SK-N-SH (cell line): ENCODE results near the gene PCBP3. TPM values are rescaled to one million over a fixed set of nuclear protein-coding genes. Genes with fewer than 3 reads are reported as not detected.

Experiments
- CTCF ChIA-PET: fragments of 300-600, 350-600 bp; formaldehyde crosslinking; extraction: SDS; loops from one replicate; lab custom pipeline; 2021; lab: Yijun Ruan, JAX
- POLR2A ChIA-PET: fragments of 350-600 bp; sonication (Branson Sonifier 250); formaldehyde crosslinking; extraction: SDS; loops from one replicate; lab custom pipeline; 2020; ENCODE audit warnings: antibody characterized with exemption, inconsistent platforms; lab: Yijun Ruan, JAX
- DNase-seq: peaks from one replicate; pipeline ENCODE4 v3.0.0; 2012
- H2AFZ ChIP-seq: fragments of 200-600 bp; sonication (generic); 2 replicates; pipeline ENCODE4 v1.8.1; 2016; ENCODE audit warnings: antibody characterized with exemption, mild to moderate bottlenecking, low read depth
- H3F3A ChIP-seq: fragments of 200-600 bp; sonication (generic); replicated peaks from 2 replicates; pipeline ENCODE3; 2016; ENCODE audit warnings: antibody characterized with exemption, mild to moderate bottlenecking; ENCODE audit not compliant: insufficient read depth
- H3K27ac ChIP-seq, 2 experiments: fragments of 200-500 bp in 1 of 2; fragments of 200-600 bp in 1 of 2; sonication (Bioruptor generic) in 1 of 2; sonication (generic), shearing (Covaris generic) in 1 of 2; 2 replicates each; pipeline versions ENCODE4 v1.5.1 to v1.6.1; 2014 to 2016; ENCODE audit warnings: low read depth in 2 of 2, inconsistent platforms in 1 of 2, low read length in 1 of 2, mild to moderate bottlenecking in 1 of 2, mixed read lengths in 1 of 2
- H3K27me3 ChIP-seq: fragments of 200-600 bp; sonication (generic), shearing (Covaris generic); 2 replicates; pipeline ENCODE4 v1.6.1; 2016; ENCODE audit warnings: mixed run types; ENCODE audit not compliant: insufficient read depth
- H3K36me3 ChIP-seq, 2 experiments: fragments of 200-500 bp in 1 of 2; fragments of 200-600 bp in 1 of 2; sonication (Bioruptor generic) in 1 of 2; sonication (generic) in 1 of 2; replicated peaks in 1 of 2; 2 replicates each; pipeline versions ENCODE3 to v1.5.1; 2014 to 2016; ENCODE audit warnings: low read length in 1 of 2, mild to moderate bottlenecking in 1 of 2; ENCODE audit not compliant: insufficient read depth in 2 of 2, control insufficient read depth in 1 of 2
- H3K4me1 ChIP-seq, 2 experiments: fragments of 200-500 bp in 1 of 2; fragments of 200-600 bp in 1 of 2; sonication (Bioruptor generic) in 1 of 2; sonication (generic), shearing (Covaris generic) in 1 of 2; 2 replicates each; pipeline versions ENCODE4 v1.5.1 to v1.6.1; 2014 to 2016; ENCODE audit warnings: low read depth in 1 of 2, low read length in 1 of 2, mixed run types in 1 of 2; ENCODE audit not compliant: insufficient read depth in 2 of 2, control insufficient read depth in 1 of 2
- H3K4me2 ChIP-seq: fragments of 200-600 bp; sonication (generic), shearing (Covaris generic); 2 replicates; pipeline ENCODE4 v1.6.1; 2017; ENCODE audit warnings: mixed run types
- H3K4me3 ChIP-seq, 2 experiments: fragments of 200-500 bp in 1 of 2; fragments of 200-600 bp in 1 of 2; sonication (Bioruptor generic) in 1 of 2; sonication (generic), shearing (Covaris generic) in 1 of 2; 2 replicates each; pipeline versions ENCODE4 v1.5.1 to v1.8.1; 2014 to 2016; ENCODE audit warnings: low read depth in 2 of 2, inconsistent platforms in 1 of 2, low read length in 1 of 2, mild to moderate bottlenecking in 1 of 2, mixed read lengths in 1 of 2, moderate library complexity in 1 of 2
- H3K79me2 ChIP-seq: fragments of 200-600 bp; sonication (generic); 2 replicates; pipeline ENCODE4 v1.8.1; 2017; ENCODE audit warnings: mild to moderate bottlenecking; ENCODE audit not compliant: insufficient read depth
- H3K9ac ChIP-seq: fragments of 200-600 bp; sonication (generic); 2 replicates; pipeline ENCODE4 v1.6.1; 2017; ENCODE audit warnings: mixed run types
- H3K9me2 ChIP-seq: fragments of 200-600 bp; sonication (generic); 2 replicates; pipeline ENCODE4 v1.6.1; 2017; ENCODE audit warnings: mixed run types
- H3K9me3 ChIP-seq: fragments of 200-600 bp; sonication (generic); 2 replicates; pipeline ENCODE4 v1.6.1; 2017; ENCODE audit warnings: mixed run types, mild to moderate bottlenecking, moderate library complexity
- H4K20me1 ChIP-seq: fragments of 200-600 bp; sonication (generic); 2 replicates; pipeline ENCODE4 v1.6.1; 2017; ENCODE audit warnings: mild to moderate bottlenecking, mixed run types; ENCODE audit not compliant: insufficient read depth
- ELF1 ChIP-seq: IDR thresholded peaks from 2 replicates; pipeline ENCODE4 v1.4.0; 2012
- EP300 ChIP-seq, 2 experiments: IDR thresholded peaks; 2 replicates each; pipeline versions ENCODE4 v1.4.0 to v1.6.1; 2012; ENCODE audit warnings: borderline replicate concordance in 1 of 2, low read depth in 1 of 2, low read length in 1 of 2
- FOXJ3 ChIP-seq: sonication (generic); formaldehyde crosslinking; IDR thresholded peaks from 2 replicates; pipeline ENCODE4 v1.5.1; 2020; ENCODE audit warnings: mild to moderate bottlenecking, missing genetic modification reagents
- FOXM1 ChIP-seq: IDR thresholded peaks from 2 replicates; pipeline ENCODE4 v1.4.0; 2012; ENCODE audit warnings: low read depth, mild to moderate bottlenecking
- IRF3 ChIP-seq: fragments of 150-350 bp; IDR thresholded peaks from 2 replicates; pipeline ENCODE4 v1.6.1; 2016; ENCODE audit warnings: mild to moderate bottlenecking, low read depth, low read length
- JUND ChIP-seq: IDR thresholded peaks from 2 replicates; pipeline ENCODE4 v1.4.0; 2012
- MXI1 ChIP-seq: IDR thresholded peaks from 2 replicates; pipeline ENCODE4 v1.6.1; 2012; ENCODE audit warnings: mild to moderate bottlenecking, low read depth, low read length, improper control_type of control experiment
- NRF1 ChIP-seq: IDR thresholded peaks from 2 replicates; pipeline ENCODE4 v1.6.1; 2012; ENCODE audit warnings: low read depth, mild to moderate bottlenecking, low read length
- RFX5 ChIP-seq: IDR thresholded peaks from 2 replicates; pipeline ENCODE4 v1.6.1; 2012; ENCODE audit warnings: mild to moderate bottlenecking, improper control_type of control experiment, low read length
- RXRA ChIP-seq: IDR thresholded peaks from 2 replicates; pipeline ENCODE4 v1.4.0; 2012; ENCODE audit warnings: low read depth, mild to moderate bottlenecking, borderline replicate concordance
- SIN3A ChIP-seq: IDR thresholded peaks from 2 replicates; pipeline ENCODE4 v1.6.1; 2012; ENCODE audit warnings: low read depth, mild to moderate bottlenecking, low read length, moderate library complexity, borderline replicate concordance
- SMC3 ChIP-seq: IDR thresholded peaks from 2 replicates; pipeline ENCODE4 v1.6.1; 2012; ENCODE audit warnings: low read depth, low read length, improper control_type of control experiment
- TCF12 ChIP-seq: IDR thresholded peaks from 2 replicates; pipeline ENCODE4 v1.4.0; 2012
- TEAD4 ChIP-seq: IDR thresholded peaks from 2 replicates; pipeline ENCODE4 v1.4.0; 2012; ENCODE audit warnings: mild to moderate bottlenecking, borderline replicate concordance; ENCODE audit not compliant: insufficient read depth
- WGBS: methylation state at CpG from one replicate; pipeline ENCODE4 v1.1.6; 2017; ENCODE audit warnings: low lambda C conversion rate; 5-methylcytosine and 5-hydroxymethylcytosine counted together
- polyA plus RNA-seq, 3 experiments: library from polyadenylated mRNA; depleted of rRNA; stranded (reverse); fragments of >200 nt; gene quantifications; 2 replicates each; pipeline ENCODE4 v1.2.3, GENCODE V29; 2012
- TF ChIP-seq, protein P1 (sequence below): IDR thresholded peaks from 2 replicates; pipeline ENCODE4 v1.4.0; 2012; ENCODE audit warnings: low read depth, borderline replicate concordance
- TF ChIP-seq, protein P2 (sequence below): IDR thresholded peaks from 2 replicates; pipeline ENCODE4 v1.4.0; 2012; ENCODE audit warnings: low read depth, borderline replicate concordance
- TF ChIP-seq, protein P3 (sequence below): IDR thresholded peaks from 2 replicates; pipeline ENCODE4; 2012

The PCBP3 gene
- polyA plus RNA-seq, 1 of the 3 experiments (the other 2 are of a cell fraction): 9.5 TPM

DNA sequence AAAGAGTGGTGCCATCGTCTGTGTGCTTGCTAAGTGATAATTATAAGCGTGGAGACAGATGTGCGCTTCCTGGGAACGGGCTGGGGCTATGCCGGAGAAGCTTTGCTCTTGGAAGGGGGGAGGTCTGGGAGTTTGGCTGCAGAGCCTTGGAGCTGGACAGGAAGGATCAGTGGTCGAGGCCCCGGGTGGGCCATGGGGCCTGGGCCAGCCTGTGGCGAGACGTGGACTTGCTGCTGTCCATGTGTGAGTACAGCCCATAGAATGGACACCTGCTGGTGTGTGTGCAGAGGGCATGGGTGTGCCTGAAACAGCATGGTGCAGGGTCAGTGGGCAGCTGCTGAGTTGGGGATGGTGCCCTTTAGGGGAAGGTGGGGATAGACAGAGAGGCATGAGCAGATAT is 121.3 kb downstream of the PCBP3 start (continued):
- TF ChIP-seq MXI1 (no peak), TEAD4 (no peak), TCF12 (no peak), FOXJ3 (CRISPR knock-in tag) (no peak), NRF1 (no peak), ELF1 (no peak), RFX5 (no peak), EP300 (IDR thresholded peaks at IDR 0.05; ENCODE audit: borderline replicate concordance in 1 of 2, low read depth in 1 of 2, low read length in 1 of 2) (no peak)
- TF ChIP-seq, protein P1, sequence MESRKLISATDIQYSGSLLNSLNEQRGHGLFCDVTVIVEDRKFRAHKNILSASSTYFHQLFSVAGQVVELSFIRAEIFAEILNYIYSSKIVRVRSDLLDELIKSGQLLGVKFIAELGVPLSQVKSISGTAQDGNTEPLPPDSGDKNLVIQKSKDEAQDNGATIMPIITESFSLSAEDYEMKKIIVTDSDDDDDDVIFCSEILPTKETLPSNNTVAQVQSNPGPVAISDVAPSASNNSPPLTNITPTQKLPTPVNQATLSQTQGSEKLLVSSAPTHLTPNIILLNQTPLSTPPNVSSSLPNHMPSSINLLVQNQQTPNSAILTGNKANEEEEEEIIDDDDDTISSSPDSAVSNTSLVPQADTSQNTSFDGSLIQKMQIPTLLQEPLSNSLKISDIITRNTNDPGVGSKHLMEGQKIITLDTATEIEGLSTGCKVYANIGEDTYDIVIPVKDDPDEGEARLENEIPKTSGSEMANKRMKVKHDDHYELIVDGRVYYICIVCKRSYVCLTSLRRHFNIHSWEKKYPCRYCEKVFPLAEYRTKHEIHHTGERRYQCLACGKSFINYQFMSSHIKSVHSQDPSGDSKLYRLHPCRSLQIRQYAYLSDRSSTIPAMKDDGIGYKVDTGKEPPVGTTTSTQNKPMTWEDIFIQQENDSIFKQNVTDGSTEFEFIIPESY: no peak
- TF ChIP-seq, all 33 proteins: peak for 0

- TF ChIP-seq ELF1 (no peak), JUND (no peak), IRF3 (no peak), SMC3 (no peak), SIN3A (no peak), FOXJ3 (CRISPR knock-in tag) (no peak), FOXM1 (no peak), RXRA (no peak)
- TF ChIP-seq, protein P2, sequence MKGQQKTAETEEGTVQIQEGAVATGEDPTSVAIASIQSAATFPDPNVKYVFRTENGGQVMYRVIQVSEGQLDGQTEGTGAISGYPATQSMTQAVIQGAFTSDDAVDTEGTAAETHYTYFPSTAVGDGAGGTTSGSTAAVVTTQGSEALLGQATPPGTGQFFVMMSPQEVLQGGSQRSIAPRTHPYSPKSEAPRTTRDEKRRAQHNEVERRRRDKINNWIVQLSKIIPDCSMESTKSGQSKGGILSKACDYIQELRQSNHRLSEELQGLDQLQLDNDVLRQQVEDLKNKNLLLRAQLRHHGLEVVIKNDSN: no peak
- TF ChIP-seq, protein P1: no peak
- TF ChIP-seq, protein P3, sequence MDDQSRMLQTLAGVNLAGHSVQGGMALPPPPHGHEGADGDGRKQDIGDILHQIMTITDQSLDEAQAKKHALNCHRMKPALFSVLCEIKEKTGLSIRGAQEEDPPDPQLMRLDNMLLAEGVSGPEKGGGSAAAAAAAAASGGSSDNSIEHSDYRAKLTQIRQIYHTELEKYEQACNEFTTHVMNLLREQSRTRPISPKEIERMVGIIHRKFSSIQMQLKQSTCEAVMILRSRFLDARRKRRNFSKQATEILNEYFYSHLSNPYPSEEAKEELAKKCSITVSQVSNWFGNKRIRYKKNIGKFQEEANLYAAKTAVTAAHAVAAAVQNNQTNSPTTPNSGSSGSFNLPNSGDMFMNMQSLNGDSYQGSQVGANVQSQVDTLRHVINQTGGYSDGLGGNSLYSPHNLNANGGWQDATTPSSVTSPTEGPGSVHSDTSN: no peak
- Histone ChIP-seq H3K27ac (peak overlapping the region in 1 of 2 experiments; percentile 95; a peak in 2 of 4 replicates), H2AFZ (no peak overlapping the region), H3K9ac (no peak overlapping the region), H3F3A (no peaks in the 10 kb centered on the region), H3K36me3 (peaks cover 0 to under 1% of the 10 kb centered on the region in 2 experiments), H3K79me2 (no peaks in the 10 kb centered on the region), H4K20me1 (no peaks in the 10 kb centered on the region), H3K27me3 (no peaks in the 10 kb centered on the region), H3K4me1 (peaks cover 22 to 74% of the 10 kb centered on the region in 2 experiments), H3K4me2 (no peak overlapping the region), H3K4me3 (no peak overlapping the region), H3K9me2 (no peaks in the 10 kb centered on the region), H3K9me3 (no peaks in the 10 kb centered on the region)
- DNase-seq: no peak
- POLR2A ChIA-PET: no interaction called here
- WGBS: 88% methylated on average over 8 of the region's 12 CpGs
- CTCF ChIA-PET: interaction anchor here (1.3 to 2.1 kb wide), 2 partner anchors 55 to 209 kb away, joined by 3 to 16 read pairs; no protein-coding TSS in a partner anchor
Measured at GRCh38 chr21:45765375-45765774, 121.8 kb downstream of the PCBP3 start.
